ENCODE data around the gene TMUB2. TPM values are rescaled to one million over a fixed set of nuclear protein-coding genes. Genes with fewer than 3 reads are reported as not detected.

Gene TMUB2
- total RNA-seq, 2 experiments from 2014 or later, result 21.3 to 25.9 TPM

GRCh38 chr17:44174427-44174826, 12.3 kb upstream of the TMUB2 start:
- peaks cover 19% of the 10 kb centered on the region for H3K4me1 ChIP-seq (ENCODE audit: insufficient read depth, low read length, poor library complexity, severe bottlenecking)
- ChIA-PET POLR2A (interaction anchor here (0.7 kb wide), 2 partner anchors 36 to 63 kb away, joined by 3 read pairs; no protein-coding TSS in a partner anchor), CTCF (ENCODE audit: unreplicated experiment) (no interaction called here)
- H3K4me3 ChIP-seq (ENCODE audit: low read depth, low read length, poor library complexity, severe bottlenecking), result no peak overlapping the region
- no peaks in the 10 kb centered on the region for H3K9me2 ChIP-seq (ENCODE audit: insufficient read depth, low read length)
- H3K4me2 ChIP-seq (ENCODE audit: low read length), result no peak overlapping the region
- peaks cover 43% of the 10 kb centered on the region for H3K36me3 ChIP-seq (ENCODE audit: insufficient read depth, low read length)
- no TSS peak for BruUV-seq (replicated peaks)
- H3K79me2 ChIP-seq (ENCODE audit: insufficient read depth, low read depth, low read length), result no peaks in the 10 kb centered on the region
- H4K20me1 ChIP-seq (ENCODE audit: insufficient read depth, low read length), result no peaks in the 10 kb centered on the region
- no peak overlapping the region for H3K27ac ChIP-seq (ENCODE audit: low read depth, low read length, poor library complexity, severe bottlenecking)
- DNase-seq (ENCODE audit: low spot score), result no peak
- H2AFZ ChIP-seq (ENCODE audit: low read length), result no peak overlapping the region
- intact Hi-C loops (cut with micrococcal nuclease; ENCODE audit: unreplicated experiment), result no loop called here
- no peaks in the 10 kb centered on the region for H3K9me3 ChIP-seq (ENCODE audit: low read length)
- TF ChIP-seq EZH2phosphoT487 (IDR thresholded peaks at IDR 0.05; ENCODE audit: borderline replicate concordance, low read depth, low read length) (no peak), CTCF (conservative IDR thresholded peaks at IDR 0.05; ENCODE audit: low read length) (no peak)

GRCh38 chr17:44176257-44176656, 10.5 kb upstream of the TMUB2 start:
- BruUV-seq (replicated peaks), result no TSS peak
- POLR2A ChIA-PET, result no interaction called here
- no peaks in the 10 kb centered on the region for H3K9me3 ChIP-seq (ENCODE audit: low read length)
- no peak overlapping the region for H3K4me2 ChIP-seq (ENCODE audit: low read length)
- no peak overlapping the region for H3K27ac ChIP-seq (ENCODE audit: low read depth, low read length, poor library complexity, severe bottlenecking)
- H2AFZ ChIP-seq (ENCODE audit: low read length), result no peak overlapping the region
- H3K4me3 ChIP-seq (ENCODE audit: low read depth, low read length, poor library complexity, severe bottlenecking), result no peak overlapping the region
- peaks cover 43% of the 10 kb centered on the region for H3K36me3 ChIP-seq (ENCODE audit: insufficient read depth, low read length)
- CTCF ChIA-PET (ENCODE audit: unreplicated experiment), result no interaction called here
- H3K9me2 ChIP-seq (ENCODE audit: insufficient read depth, low read length), result no peaks in the 10 kb centered on the region
- TF ChIP-seq EZH2phosphoT487 (IDR thresholded peaks at IDR 0.05; ENCODE audit: borderline replicate concordance, low read depth, low read length) (no peak), CTCF (conservative IDR thresholded peaks at IDR 0.05; ENCODE audit: low read length) (no peak)
- intact Hi-C loops (cut with micrococcal nuclease; ENCODE audit: unreplicated experiment), result no loop called here
- DNase-seq (ENCODE audit: low spot score), result no peak
- H3K79me2 ChIP-seq (ENCODE audit: insufficient read depth, low read depth, low read length), result no peaks in the 10 kb centered on the region
- peaks cover 4% of the 10 kb centered on the region for H3K4me1 ChIP-seq (ENCODE audit: insufficient read depth, low read length, poor library complexity, severe bottlenecking)
- no peaks in the 10 kb centered on the region for H4K20me1 ChIP-seq (ENCODE audit: insufficient read depth, low read length)

DNA sequence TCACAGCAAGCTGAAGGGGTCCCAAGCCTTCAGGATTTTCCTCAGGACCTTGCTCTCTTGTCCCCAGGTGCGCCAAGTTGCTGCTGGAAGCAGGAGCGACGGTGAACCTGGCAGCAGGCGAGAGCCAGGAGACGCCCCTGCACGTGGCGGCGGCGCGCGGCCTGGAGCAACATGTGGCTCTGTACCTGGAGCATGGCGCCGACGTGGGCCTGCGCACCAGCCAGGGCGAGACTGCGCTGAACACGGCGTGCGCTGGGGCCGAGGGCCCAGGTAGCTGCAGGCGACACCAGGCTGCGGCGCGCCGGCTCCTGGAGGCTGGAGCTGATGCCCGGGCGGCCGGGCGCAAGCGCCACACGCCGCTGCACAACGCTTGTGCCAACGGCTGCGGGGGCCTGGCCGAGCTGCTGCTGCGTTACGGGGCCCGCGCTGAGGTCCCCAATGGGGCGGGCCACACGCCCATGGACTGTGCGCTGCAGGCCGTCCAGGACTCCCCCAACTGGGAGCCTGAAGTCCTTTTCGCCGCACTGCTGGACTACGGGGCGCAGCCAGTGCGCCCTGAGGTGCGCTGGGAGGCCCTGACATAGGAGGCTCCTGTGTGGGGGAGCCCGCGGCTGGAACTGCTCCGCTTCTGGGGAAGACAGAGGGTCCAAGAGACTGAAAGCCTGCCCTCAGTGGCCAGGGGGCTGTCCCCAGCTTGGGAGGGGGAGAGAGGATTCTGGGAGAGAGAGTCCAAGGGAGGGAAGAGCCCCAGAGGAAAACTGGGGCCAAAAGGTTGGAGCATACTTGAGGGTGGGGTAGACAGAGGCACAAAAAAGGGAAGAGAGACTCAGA, 9.9 kb upstream of the TMUB2 start:
- Histone ChIP-seq H4K20me1 (ENCODE audit: insufficient read depth, low read length) (no peaks in the 10 kb centered on the region), H3K27ac (ENCODE audit: low read depth, low read length, poor library complexity, severe bottlenecking) (no peak overlapping the region), H3K79me2 (ENCODE audit: insufficient read depth, low read depth, low read length) (peaks cover 3% of the 10 kb centered on the region; the same call in 1 of the 2 replicates), H3K4me3 (ENCODE audit: low read depth, low read length, poor library complexity, severe bottlenecking) (no peak overlapping the region), H3K4me2 (ENCODE audit: low read length) (no peak overlapping the region), H2AFZ (ENCODE audit: low read length) (no peak overlapping the region), H3K9me3 (ENCODE audit: low read length) (no peaks in the 10 kb centered on the region), H3K36me3 (ENCODE audit: insufficient read depth, low read length) (peaks cover 48% of the 10 kb centered on the region), H3K4me1 (ENCODE audit: insufficient read depth, low read length, poor library complexity, severe bottlenecking) (no peaks in the 10 kb centered on the region), H3K9me2 (ENCODE audit: insufficient read depth, low read length) (no peaks in the 10 kb centered on the region)
- no peak for DNase-seq (ENCODE audit: low spot score)
- TF ChIP-seq CTCF (conservative IDR thresholded peaks at IDR 0.05; ENCODE audit: low read length), result no peak
- intact Hi-C loops (cut with micrococcal nuclease; ENCODE audit: unreplicated experiment), result no loop called here
- CTCF ChIA-PET (ENCODE audit: unreplicated experiment), result no interaction called here
- POLR2A ChIA-PET, result no interaction called here
- no TSS peak for BruUV-seq (replicated peaks)
